HL-60/S4 treated with phorbol 12-myristate 13-acetate at 8.2 ng/mL for 4 days and 3 days (cell line): Measurements from ENCODE around the gene TFEB.

Experiments used
- in situ Hi-C: fragments of 300-500 bp; cut with MboI; formaldehyde crosslinking; loops from 2 replicates; pipeline ENCODE4 v1.15.0; 2022; ENCODE audit warnings: low sequenced_read_pairs

The TFEB gene

GRCh38 chr6:41655176-41655575 lies 80.2 kb downstream of the TFEB start:
- in situ Hi-C loops: no loop called here

GRCh38 chr6:41654698-41655151 lies 80.7 kb downstream of the TFEB start:
- in situ Hi-C loops: no loop called here

GRCh38 chr6:41654151-41654697 lies 81.2 kb downstream of the TFEB start:
- in situ Hi-C loops: no loop called here

DNA sequence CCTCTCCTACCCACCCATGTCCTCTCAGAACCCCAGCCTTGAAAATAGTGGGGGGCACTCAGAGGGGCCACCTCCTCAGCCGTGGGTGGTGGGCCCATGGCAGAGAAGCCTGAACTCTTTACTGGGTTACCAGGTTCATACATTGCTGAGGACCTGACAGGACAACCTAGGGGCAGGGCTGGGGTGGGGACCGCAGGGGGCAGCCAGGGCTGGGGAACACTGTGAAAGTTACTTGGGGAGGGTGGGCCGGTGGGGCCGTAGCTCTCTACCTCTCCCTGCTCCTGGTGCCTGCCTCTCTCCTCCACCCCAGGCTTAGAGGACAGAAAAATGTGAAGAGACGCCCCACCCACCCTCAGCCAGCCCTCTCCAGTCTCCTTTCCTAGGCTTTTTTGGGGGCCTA lies 81.7 kb downstream of the TFEB start:
- in situ Hi-C loops: no loop called here

DNA sequence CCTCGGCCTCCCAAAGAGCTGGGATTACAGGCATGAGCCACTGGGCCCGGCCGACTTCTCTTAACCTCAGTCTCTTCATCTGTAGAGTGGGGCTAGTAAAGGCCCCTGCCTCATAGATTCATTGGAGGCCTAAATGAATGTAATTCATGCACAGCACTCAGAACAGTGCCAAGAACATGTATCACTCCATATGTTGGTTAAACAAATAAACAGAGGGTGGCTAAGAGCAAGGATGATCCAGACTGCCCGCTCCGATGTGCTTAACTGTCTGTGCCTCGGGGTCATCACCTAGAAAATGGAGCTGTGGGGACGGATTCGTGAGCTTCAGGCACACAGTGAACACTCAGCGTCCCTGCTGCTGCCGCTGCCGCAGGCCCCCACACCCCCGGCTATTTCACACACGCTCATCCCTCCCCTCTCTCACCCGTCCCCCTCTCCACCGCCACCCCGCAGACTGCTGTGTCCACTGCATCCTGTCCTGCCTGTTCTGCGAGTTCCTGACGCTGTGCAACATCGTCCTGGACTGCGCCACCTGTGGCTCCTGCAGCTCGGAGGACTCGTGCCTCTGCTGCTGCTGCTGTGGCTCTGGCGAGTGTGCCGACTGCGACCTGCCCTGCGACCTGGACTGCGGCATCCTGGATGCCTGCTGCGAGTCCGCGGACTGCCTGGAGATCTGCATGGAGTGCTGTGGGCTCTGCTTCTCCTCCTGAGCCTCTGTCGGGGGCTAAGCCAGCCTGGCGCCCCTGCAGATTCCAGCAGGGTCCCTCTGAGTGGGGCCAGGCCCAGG lies 82.3 kb downstream of the TFEB start:
- in situ Hi-C loops: no loop called here

- in situ Hi-C loops: no loop called here
These were observed 83.3 kb downstream of the TFEB start for GRCh38 chr6:41651962-41652657.

DNA sequence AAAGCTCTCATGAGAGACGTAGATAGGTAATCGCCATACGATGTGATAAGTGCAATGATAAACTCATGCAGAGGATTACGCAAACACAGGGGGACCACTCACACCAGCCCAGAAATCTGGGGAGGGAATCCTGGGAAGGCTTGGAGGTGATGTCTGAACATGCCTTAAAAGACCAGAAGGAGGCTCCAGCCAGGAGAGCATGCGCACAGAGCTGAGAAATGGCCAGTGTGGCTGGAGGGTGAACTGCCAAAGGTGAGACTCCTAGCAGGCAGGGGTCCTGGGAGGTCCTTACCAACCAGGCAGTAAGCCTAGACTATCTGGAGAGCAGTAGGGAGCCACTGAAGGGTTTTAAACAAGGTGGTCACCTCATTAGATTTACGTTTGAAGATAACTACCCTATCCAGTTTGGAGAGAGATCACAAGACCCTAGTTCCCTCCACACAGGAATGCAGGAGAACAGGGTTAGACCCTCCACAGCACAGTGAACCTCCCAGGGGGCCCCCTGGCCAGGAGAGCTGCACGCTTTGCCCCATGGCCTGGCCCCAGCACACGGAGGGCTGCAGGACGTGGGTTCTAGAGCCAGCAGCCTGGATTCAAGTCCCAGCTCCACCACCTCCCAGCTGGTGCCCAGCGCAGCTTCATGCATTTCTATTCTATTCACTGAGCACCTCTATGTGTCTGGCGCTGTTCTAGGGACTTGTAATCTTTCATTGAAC lies 84.0 kb downstream of the TFEB start:
- in situ Hi-C loops: no loop called here

GRCh38 chr6:41650120-41650519 lies 85.3 kb downstream of the TFEB start:
- in situ Hi-C loops: no loop called here

DNA sequence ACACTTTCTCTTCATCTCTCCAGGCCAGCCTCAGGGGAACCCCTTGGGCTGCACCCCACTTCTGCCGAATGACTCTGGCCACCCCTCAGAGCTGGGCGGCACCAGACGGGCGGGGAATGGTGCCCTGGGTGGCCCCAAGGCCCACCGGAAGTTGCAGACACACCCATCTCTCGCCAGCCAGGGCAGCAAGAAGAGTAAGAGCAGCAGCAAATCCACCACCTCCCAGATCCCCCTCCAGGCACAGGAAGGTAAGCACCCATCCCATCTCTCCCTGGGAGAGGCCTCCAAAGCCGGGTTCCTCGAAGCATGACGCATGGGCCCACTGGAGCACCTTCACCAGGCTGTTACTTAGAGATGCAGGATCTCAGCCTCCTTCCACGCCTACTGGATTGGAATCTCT lies 85.8 kb downstream of the TFEB start:
- in situ Hi-C loops: no loop called here

GRCh38 chr6:41648921-41649320 lies 86.5 kb downstream of the TFEB start:
- in situ Hi-C loops: no loop called here

GRCh38 chr6:41648070-41648585 lies 87.3 kb downstream of the TFEB start:
- in situ Hi-C loops: no loop called here

DNA sequence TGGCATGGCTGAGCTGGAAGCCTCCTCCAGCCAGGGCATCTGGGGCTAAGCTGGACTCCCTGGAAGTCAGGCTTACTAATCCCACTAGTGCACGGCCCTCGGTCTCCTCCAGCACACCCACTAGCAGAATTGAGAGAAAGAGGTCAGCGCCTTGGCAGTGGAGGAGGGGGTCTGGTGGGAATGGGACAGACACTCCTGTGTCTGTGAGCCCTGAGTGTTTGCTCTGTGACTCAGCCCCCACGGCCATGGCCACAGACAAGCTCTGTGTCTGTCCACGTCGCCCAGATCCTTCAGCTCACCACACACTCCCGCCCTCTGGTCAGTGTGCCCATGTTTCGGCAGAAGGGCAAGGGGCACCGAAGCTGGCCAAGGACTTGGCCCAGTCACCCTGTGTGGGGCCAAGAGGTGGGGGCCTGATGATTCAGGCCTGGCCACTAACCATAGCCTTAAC lies 88.3 kb downstream of the TFEB start:
- in situ Hi-C loops: no loop called here

GRCh38 chr6:41646026-41646795 lies 89.2 kb downstream of the TFEB start:
- in situ Hi-C loops: no loop called here

DNA sequence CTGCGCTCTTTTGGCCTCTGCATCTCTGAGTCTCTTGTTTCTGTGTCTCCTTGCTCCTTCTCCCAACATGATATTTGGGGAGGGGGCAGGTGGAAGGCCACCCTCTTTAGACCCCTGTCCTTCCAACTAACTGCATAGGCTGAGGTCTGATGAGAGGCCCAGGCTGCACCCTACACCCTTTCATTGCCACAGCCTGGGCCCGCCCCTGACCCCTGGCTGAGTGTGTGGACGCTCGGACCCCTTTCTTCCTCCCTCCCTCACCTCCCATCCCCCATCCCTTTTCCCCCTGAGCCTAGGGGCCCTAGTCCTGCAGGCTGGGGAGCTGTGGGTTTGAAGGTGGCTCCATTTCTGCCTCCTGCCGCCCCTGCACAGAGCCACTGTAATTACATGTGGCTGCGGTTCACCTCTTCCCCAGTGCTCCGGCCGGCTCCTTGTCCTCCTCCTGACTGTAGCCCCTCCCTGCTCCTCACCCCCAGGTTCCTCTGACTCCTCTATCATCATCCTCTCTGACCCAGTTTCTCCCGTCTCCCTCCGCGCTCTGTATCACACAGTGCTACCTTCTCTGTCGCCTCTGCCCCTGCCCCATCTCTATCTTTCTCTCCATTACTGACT lies 90.3 kb downstream of the TFEB start:
- in situ Hi-C loops: no loop called here

DNA sequence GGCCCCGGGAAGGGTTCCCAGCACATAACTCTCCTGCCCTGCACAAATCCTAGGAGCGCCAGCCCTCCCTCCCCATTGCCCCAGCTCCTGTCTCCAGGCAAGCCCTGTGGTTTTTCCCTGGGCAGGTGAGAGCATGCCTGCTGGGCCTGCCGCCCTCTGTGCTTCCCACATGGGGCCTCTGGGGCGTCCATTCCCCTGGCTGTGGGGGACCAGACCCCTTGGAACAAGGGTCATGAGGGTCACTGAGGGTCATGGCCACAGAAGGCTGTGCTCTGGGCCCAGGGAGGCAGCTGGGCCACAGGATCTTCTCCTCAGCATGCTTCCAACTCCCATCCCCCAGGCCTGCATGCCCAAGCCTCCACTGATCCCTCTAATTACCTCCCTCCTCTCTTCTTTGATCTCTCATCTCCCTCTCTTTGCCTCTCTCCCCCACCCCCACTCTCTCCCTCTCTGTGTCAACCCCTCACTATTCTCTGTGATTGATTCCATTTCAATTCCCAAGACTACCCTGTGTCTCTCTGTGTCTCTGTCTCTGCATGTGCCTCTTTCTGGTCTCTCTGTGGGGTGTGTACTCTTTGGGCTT lies 91.0 kb downstream of the TFEB start:
- in situ Hi-C loops: no loop called here

GRCh38 chr6:41643899-41644269 lies 91.5 kb downstream of the TFEB start:
- in situ Hi-C loops: no loop called here

DNA sequence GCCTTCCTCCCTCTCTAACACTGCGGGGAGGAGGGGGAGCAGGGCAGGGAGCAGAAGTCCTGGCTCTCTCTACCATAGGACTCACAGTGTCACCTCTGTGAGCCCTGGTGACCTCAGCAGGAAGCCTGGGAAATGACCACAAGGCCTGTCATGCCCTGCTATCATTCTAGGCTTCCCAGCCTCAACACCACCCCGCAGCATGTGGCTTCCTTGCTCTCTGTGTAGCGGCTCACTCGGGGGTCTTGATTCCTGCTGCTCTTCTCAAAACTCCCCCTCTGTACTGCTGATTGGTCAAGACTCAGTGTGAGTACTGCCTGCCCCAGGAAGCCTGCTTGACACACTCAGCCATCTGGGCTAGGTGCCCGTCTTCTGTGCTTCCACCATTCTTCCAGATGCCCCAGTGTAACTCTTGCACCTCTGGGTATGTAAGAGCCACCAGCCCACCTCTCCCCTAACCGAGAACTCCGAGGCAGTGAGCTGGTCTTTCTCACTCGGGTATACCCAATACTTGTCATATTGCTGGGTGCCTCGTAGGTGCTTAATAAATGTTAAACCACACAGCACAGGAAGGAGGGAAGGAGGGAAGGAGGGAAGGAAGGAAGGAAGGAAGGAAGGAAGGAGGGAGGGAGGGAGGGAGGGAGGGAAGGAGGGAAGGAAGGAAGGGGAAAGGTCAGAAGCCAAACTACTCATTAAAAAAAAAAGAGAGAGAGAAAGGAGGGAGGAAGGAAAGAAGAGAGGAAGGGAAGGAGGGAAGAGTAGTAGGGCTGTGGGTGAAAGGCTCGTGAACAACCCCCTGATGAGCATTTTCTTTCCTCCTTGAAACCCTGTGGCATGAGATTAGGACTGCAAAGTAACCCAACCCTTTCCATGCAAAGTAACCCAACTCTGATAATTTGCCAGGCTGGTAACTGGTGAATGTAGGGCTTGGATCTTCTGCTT lies 92.2 kb downstream of the TFEB start:
- in situ Hi-C loops: no loop called here

GRCh38 chr6:41642090-41642959 lies 93.1 kb downstream of the TFEB start:
- in situ Hi-C loops: no loop called here
